GM19324 (cell line): Measurements from ENCODE around the gene CCRL2.

ENCODE experiments used
- ATAC-seq: cut with Tn5 transposase; IDR thresholded peaks from one replicate; pipeline ENCODE4 v1.9.1; 2021; ENCODE audit warnings: mild to moderate bottlenecking, moderate library complexity; ENCODE audit not compliant: unreplicated experiment, low FRiP score

Gene CCRL2

DNA sequence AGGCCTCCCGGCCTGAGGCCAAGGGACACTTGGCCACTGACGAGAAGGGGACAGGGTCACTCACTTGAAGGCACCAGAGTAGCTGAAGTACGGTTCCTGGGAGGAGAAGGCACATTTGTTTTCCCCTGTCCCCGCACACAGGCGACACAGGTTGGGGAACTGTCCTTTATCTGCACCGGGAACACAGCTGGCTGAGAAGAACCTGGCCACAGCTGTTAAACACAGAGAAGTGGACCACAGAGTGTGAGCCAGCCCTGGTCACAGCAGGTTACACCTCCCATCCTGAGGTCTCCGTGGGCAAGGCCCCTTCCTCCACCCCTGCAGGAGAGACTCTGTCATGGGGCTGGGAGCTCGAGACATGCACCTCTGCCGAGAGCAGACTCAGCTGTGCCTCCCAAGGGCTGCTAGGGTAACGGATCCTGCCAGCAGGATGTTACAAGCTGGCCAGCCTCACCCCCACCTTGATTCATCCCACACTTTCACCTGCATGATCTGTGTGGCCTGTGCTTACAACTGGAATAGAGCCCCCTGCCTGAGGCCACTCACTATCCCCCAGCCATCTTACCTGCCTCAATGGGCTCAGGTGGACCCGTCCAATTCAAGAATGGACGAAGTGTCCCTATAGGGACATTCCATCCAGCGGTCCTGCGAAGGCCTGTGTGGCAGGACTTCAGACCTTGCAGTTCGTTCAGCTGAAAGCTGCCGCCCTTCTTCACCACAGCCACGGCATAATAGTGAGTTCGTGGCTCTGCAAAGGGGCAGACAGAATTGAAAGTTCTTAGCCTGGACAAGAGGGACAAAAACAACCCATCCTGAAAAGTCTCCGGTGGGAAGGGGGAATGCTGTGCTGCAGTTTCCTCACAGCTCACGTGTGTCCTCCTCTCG lies 48.4 kb downstream of the CCRL2 start:
- ATAC-seq: no peak

DNA sequence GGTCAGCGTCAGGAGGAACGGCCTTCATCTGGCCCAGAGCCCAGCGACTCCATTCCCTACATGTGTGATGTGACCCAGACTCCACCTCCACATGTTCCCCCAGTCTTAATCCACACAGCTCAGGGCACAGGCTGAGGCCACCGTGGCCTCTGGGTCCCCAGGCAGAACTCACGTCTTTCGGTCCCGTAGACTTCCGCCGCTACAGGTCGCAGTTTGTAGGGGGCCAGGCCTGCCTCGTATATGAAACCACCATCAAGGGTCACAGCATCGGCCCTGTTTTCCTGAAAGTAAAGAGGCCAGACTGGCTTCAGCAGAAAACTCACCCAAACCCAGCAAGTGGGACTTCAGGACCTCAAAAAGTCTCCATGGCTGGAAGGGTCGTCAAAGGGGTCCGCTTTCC lies 49.1 kb downstream of the CCRL2 start:
- ATAC-seq: no peak
